Trophoblast cell (in vitro differentiated cells and primary cell): ENCODE results near the gene KRT79.

ENCODE experiments used
- DNase-seq, 2 donors: peaks; one replicate each; pipeline ENCODE4 v3.0.0-alpha.2; 2016
- H2AFZ ChIP-seq: 2 replicates; pipeline ENCODE4 v1.6.1; 2013; ENCODE audit warnings: low read length, moderate library complexity, mild to moderate bottlenecking; ENCODE audit not compliant: insufficient read depth, poor library complexity
- H2AK5ac ChIP-seq: 2 replicates; pipeline ENCODE4 v1.6.1; 2013; ENCODE audit warnings: mild to moderate bottlenecking, low read length
- H2BK120ac ChIP-seq: 2 replicates; pipeline ENCODE4 v1.6.1; 2013; ENCODE audit warnings: low read length, mild to moderate bottlenecking, moderate library complexity; ENCODE audit not compliant: insufficient read depth, poor library complexity
- H2BK12ac ChIP-seq: 2 replicates; pipeline ENCODE4 v1.6.1; 2013; ENCODE audit warnings: mild to moderate bottlenecking, low read length, moderate library complexity
- H2BK5ac ChIP-seq: 2 replicates; pipeline ENCODE4 v1.6.1; 2013; ENCODE audit warnings: low read length, low read depth, moderate library complexity, mild to moderate bottlenecking; ENCODE audit not compliant: poor library complexity
- H3K14ac ChIP-seq: 2 replicates; pipeline ENCODE4 v1.6.1; 2013; ENCODE audit warnings: mild to moderate bottlenecking, low read length
- H3K18ac ChIP-seq: 2 replicates; pipeline ENCODE4 v1.6.1; 2013; ENCODE audit warnings: mild to moderate bottlenecking, low read length
- H3K23ac ChIP-seq: 2 replicates; pipeline ENCODE4 v1.6.1; 2013; ENCODE audit warnings: low read length
- H3K27ac ChIP-seq: 2 replicates; pipeline ENCODE4 v1.5.1; 2013; ENCODE audit warnings: low read depth, mild to moderate bottlenecking, inconsistent platforms, low read length, moderate library complexity
- H3K27me3 ChIP-seq: 2 replicates; pipeline ENCODE4 v1.6.1; 2013; ENCODE audit warnings: inconsistent platforms, mild to moderate bottlenecking, low read length, moderate library complexity; ENCODE audit not compliant: insufficient read depth
- H3K36me3 ChIP-seq, 2 experiments: 1 replicate in 1 of 2; 2 replicates in 1 of 2; pipeline ENCODE4 v1.6.1; 2013; ENCODE audit warnings: low read length in 2 of 2, mild to moderate bottlenecking in 2 of 2, moderate library complexity in 1 of 2; ENCODE audit not compliant: insufficient read depth in 2 of 2, control insufficient read depth in 1 of 2
- H3K4ac ChIP-seq: 2 replicates; pipeline ENCODE4 v1.6.1; 2013; ENCODE audit warnings: low read depth, mild to moderate bottlenecking, low read length, moderate library complexity
- H3K4me1 ChIP-seq, 2 experiments: 1 replicate in 1 of 2; 2 replicates in 1 of 2; pipeline ENCODE4 v1.6.1; 2013; ENCODE audit warnings: low read length in 2 of 2, mild to moderate bottlenecking in 2 of 2, moderate library complexity in 1 of 2; ENCODE audit not compliant: insufficient read depth in 2 of 2, control insufficient read depth in 1 of 2
- H3K4me2 ChIP-seq: 2 replicates; pipeline ENCODE4 v1.6.1; 2013; ENCODE audit warnings: inconsistent platforms, mild to moderate bottlenecking, low read length, moderate library complexity
- H3K4me3 ChIP-seq: 2 replicates; pipeline ENCODE4 v1.5.1; 2013; ENCODE audit warnings: mild to moderate bottlenecking, low read depth, low read length, inconsistent platforms
- H3K79me1 ChIP-seq: one replicate; pipeline ENCODE4 v1.6.1; 2013; ENCODE audit warnings: low read length
- H3K79me2 ChIP-seq: 2 replicates; pipeline ENCODE4 v1.6.1; 2013; ENCODE audit warnings: low read length, mild to moderate bottlenecking; ENCODE audit not compliant: control insufficient read depth, insufficient read depth, poor library complexity
- H3K9ac ChIP-seq: 2 replicates; pipeline ENCODE4 v1.6.1; 2013; ENCODE audit warnings: mild to moderate bottlenecking, low read length
- H3K9me3 ChIP-seq: 2 replicates; pipeline ENCODE4 v1.6.1; 2013; ENCODE audit warnings: low read depth, mild to moderate bottlenecking, control low read depth, inconsistent platforms, low read length; ENCODE audit not compliant: insufficient read depth
- H4K12ac ChIP-seq: 2 replicates; pipeline ENCODE4 v1.6.1; 2013; ENCODE audit warnings: low read depth, mild to moderate bottlenecking, low read length, moderate library complexity
- H4K8ac ChIP-seq: 2 replicates; pipeline ENCODE4 v1.6.1; 2013; ENCODE audit warnings: low read depth, mild to moderate bottlenecking, low read length, moderate library complexity
- H4K91ac ChIP-seq: one replicate; pipeline ENCODE4 v1.6.1; 2013; ENCODE audit warnings: low read depth, mild to moderate bottlenecking, low read length, moderate library complexity
- WGBS: extraction: QIAGEN DNeasy Blood & Tissue Kit; methylation state at CpG from one replicate; pipeline ENCODE4 v1.1.7; 2013; ENCODE audit warnings: missing lambda C conversion rate; ENCODE audit not compliant: insufficient read length, insufficient coverage; ENCODE audit errors: extremely low coverage; 5-methylcytosine and 5-hydroxymethylcytosine counted together

Gene KRT79

GRCh38 chr12:52813885-52814709 lies 20.0 kb downstream of the KRT79 start, which contains the start of gene KRT4:
Gene KRT4 (minus strand): TSS chr12:52814116. CDS start chr12:52814058, 58 bp downstream.
- no peak for DNase-seq
- no peak within 1 kb of the TSS for H3K18ac ChIP-seq
- no peak within 1 kb of the TSS for H2BK12ac ChIP-seq
- H4K8ac ChIP-seq = no peak within 1 kb of the TSS
- no peak within 1 kb of the TSS for H3K23ac ChIP-seq
- H3K9me3 ChIP-seq = peaks cover 2% of the 10 kb centered on the region
- H3K14ac ChIP-seq = no peak within 1 kb of the TSS
- no peaks in the 10 kb centered on the region for H3K27me3 ChIP-seq
- H3K4ac ChIP-seq = no peak within 1 kb of the TSS
- no CpG with 5 or more reads among the region's 15 CpGs for WGBS
- no peak within 1 kb of the TSS for H4K12ac ChIP-seq
- H3K79me2 ChIP-seq = no peaks in the 10 kb centered on the region
- no peak within 1 kb of the TSS for H4K91ac ChIP-seq
- H3K27ac ChIP-seq = no peak within 1 kb of the TSS
- no peak within 1 kb of the TSS for H3K4me3 ChIP-seq
- no peak within 1 kb of the TSS for H2BK120ac ChIP-seq
- no peak within 1 kb of the TSS for H3K4me2 ChIP-seq
- no peaks in the 10 kb centered on the region for H3K36me3 ChIP-seq
- no peak within 1 kb of the TSS for H2BK5ac ChIP-seq
- H3K4me1 ChIP-seq = no peaks in the 10 kb centered on the region
- no peak within 1 kb of the TSS for H3K9ac ChIP-seq
- no peak within 1 kb of the TSS for H2AK5ac ChIP-seq
- H2AFZ ChIP-seq = no peak within 1 kb of the TSS
- H3K79me1 ChIP-seq = no peaks in the 10 kb centered on the region

- Histone ChIP-seq H3K23ac (no peak overlapping the region), H2BK5ac (no peak overlapping the region), H2AFZ (no peak overlapping the region), H3K4me1 (no peaks in the 10 kb centered on the region), H2BK120ac (no peak overlapping the region), H4K12ac (no peak overlapping the region), H3K27me3 (no peaks in the 10 kb centered on the region), H3K27ac (no peak overlapping the region), H3K79me2 (no peaks in the 10 kb centered on the region), H3K4ac (no peak overlapping the region), H4K91ac (no peak overlapping the region), H3K9ac (no peak overlapping the region), H3K36me3 (no peaks in the 10 kb centered on the region), H2BK12ac (no peak overlapping the region), H3K14ac (no peak overlapping the region), H3K79me1 (no peaks in the 10 kb centered on the region), H4K8ac (no peak overlapping the region), H3K4me3 (no peak overlapping the region), H2AK5ac (no peak overlapping the region), H3K9me3 (peaks cover 2% of the 10 kb centered on the region), H3K4me2 (no peak overlapping the region), H3K18ac (no peak overlapping the region)
- DNase-seq = no peak
- no CpG with 5 or more reads among the region's 10 CpGs for WGBS
Observed at GRCh38 chr12:52813203-52813819, 20.8 kb downstream of the KRT79 start.

GRCh38 chr12:52812749-52813148 lies 21.4 kb downstream of the KRT79 start:
- Histone ChIP-seq H3K79me2 (no peaks in the 10 kb centered on the region), H3K9me3 (peaks cover 2% of the 10 kb centered on the region), H2AK5ac (no peak overlapping the region), H3K4me3 (no peak overlapping the region), H3K27ac (no peak overlapping the region), H3K14ac (no peak overlapping the region), H4K12ac (no peak overlapping the region), H3K9ac (no peak overlapping the region), H2BK120ac (no peak overlapping the region), H2BK12ac (no peak overlapping the region), H2BK5ac (no peak overlapping the region), H3K4me2 (no peak overlapping the region), H2AFZ (no peak overlapping the region), H3K18ac (no peak overlapping the region), H3K23ac (no peak overlapping the region), H3K36me3 (no peaks in the 10 kb centered on the region), H3K4me1 (no peaks in the 10 kb centered on the region), H3K79me1 (no peaks in the 10 kb centered on the region), H3K27me3 (no peaks in the 10 kb centered on the region), H4K8ac (no peak overlapping the region), H4K91ac (no peak overlapping the region), H3K4ac (no peak overlapping the region)
- no CpG with 5 or more reads among the region's 3 CpGs for WGBS
- DNase-seq = no peak

GRCh38 chr12:52812073-52812400 lies 22.1 kb downstream of the KRT79 start:
- H3K79me2 ChIP-seq = no peaks in the 10 kb centered on the region
- H4K8ac ChIP-seq = no peak overlapping the region
- H3K14ac ChIP-seq = no peak overlapping the region
- H4K91ac ChIP-seq = no peak overlapping the region
- no peaks in the 10 kb centered on the region for H3K79me1 ChIP-seq
- no peaks in the 10 kb centered on the region for H3K36me3 ChIP-seq
- no peak overlapping the region for H2BK120ac ChIP-seq
- no peak overlapping the region for H2BK5ac ChIP-seq
- DNase-seq = no peak
- no peaks in the 10 kb centered on the region for H3K27me3 ChIP-seq
- H3K9ac ChIP-seq = no peak overlapping the region
- H2AFZ ChIP-seq = no peak overlapping the region
- H3K23ac ChIP-seq = no peak overlapping the region
- no peak overlapping the region for H3K4me2 ChIP-seq
- no CpG with 5 or more reads among the region's 4 CpGs for WGBS
- H3K4me3 ChIP-seq = no peak overlapping the region
- H3K9me3 ChIP-seq = peaks cover 6% of the 10 kb centered on the region
- H2AK5ac ChIP-seq = no peak overlapping the region
- H3K4me1 ChIP-seq = no peaks in the 10 kb centered on the region
- H2BK12ac ChIP-seq = no peak overlapping the region
- no peak overlapping the region for H4K12ac ChIP-seq
- H3K4ac ChIP-seq = no peak overlapping the region
- no peak overlapping the region for H3K18ac ChIP-seq
- no peak overlapping the region for H3K27ac ChIP-seq
